Measurements from ENCODE around the gene LRRC27. TPM values are rescaled to one million over a fixed set of nuclear protein-coding genes. Genes with fewer than 3 reads are reported as not detected.
"Not testable (repeated sequence)": the region's sequence is repeated elsewhere in the genome, so short reads cannot be mapped to it uniquely, and the experiment has no call there.

Gene LRRC27
- total and polyA plus RNA-seq, 5 donors from 2014 or later = 0.67 to 3.3 (median 2.5) TPM

DNA sequence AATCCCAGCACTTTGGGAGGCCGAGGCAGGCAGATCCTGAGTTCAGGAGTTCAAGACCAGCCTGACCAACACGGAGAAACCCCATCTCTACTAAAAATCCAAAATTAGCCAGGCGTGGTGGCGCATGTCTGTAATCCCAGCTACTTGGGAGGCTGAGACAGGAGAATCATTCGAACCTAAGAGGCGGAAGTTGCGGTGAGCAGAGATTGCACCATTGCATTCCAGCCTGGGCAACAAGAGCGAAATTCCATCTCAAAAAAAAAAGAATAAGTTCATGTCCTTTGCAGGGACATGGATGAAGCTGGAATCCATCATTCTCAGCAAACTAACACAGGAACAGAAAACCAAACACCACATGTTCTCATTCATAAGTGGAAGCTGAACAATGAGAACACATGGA lies 17.1 kb upstream of the LRRC27 start:
- H3K36me3 Mint-ChIP-seq; H3K4me3 ChIP-seq (ENCODE audit: low read depth, low read length); H3K9me3 Mint-ChIP-seq; H3K4me1 ChIP-seq (ENCODE audit: control insufficient read depth, insufficient read depth, low read length, poor library complexity, severe bottlenecking); H3K4me1 Mint-ChIP-seq; H3K27ac ChIP-seq (ENCODE audit: insufficient read depth, low read length, poor library complexity, severe bottlenecking); H3K27me3 Mint-ChIP-seq; DNase-seq; H3K9me3 ChIP-seq (ENCODE audit: control insufficient read depth in 2 of 2, low read length in 2 of 2); H3K36me3 ChIP-seq (ENCODE audit: control insufficient read depth, insufficient read depth, low read length); H3K4me3 Mint-ChIP-seq; H3K27me3 ChIP-seq (ENCODE audit: control insufficient read depth, insufficient read depth, low read length); ATAC-seq (ENCODE audit: low read depth in 2 of 2); H3K27ac Mint-ChIP-seq: not testable (repeated sequence)

DNA sequence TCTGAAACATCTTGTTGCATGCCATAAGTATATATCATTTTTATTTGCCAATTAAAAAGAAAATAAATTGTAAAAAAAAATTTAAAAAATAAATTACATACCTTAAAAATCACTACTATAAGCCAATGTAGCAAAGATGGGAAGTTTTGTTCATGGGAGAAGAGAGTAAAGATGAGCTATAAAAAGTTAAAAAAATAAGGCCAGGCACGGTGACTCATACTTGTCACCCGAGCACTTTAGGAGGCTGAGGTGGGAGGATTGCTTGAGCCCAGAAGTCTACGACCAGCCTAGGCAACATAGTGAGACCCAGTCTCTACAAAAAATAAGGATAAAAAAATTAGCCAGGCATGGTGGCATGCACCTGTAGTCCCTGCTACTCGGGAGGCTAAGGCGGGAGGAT lies 15.9 kb upstream of the LRRC27 start:
- H3K4me1 ChIP-seq (ENCODE audit: control insufficient read depth, insufficient read depth, low read length, poor library complexity, severe bottlenecking) = no peaks in the 10 kb centered on the region
- ATAC-seq (ENCODE audit: low read depth in 2 of 2) (no peak), DNase-seq (no peak)
- no peak overlapping the region for H3K27ac ChIP-seq (ENCODE audit: insufficient read depth, low read length, poor library complexity, severe bottlenecking)
- peaks cover 7% of the 10 kb centered on the region for H3K27me3 Mint-ChIP-seq
- no peaks in the 10 kb centered on the region for H3K27me3 ChIP-seq (ENCODE audit: control insufficient read depth, insufficient read depth, low read length)
- H3K9me3 Mint-ChIP-seq = peaks cover 0 to 2% (median 0%) of the 10 kb centered on the region in 7 donors
- no peaks in the 10 kb centered on the region for H3K36me3 ChIP-seq (ENCODE audit: control insufficient read depth, insufficient read depth, low read length)
- H3K9me3 ChIP-seq (ENCODE audit: control insufficient read depth in 2 of 2, low read length in 2 of 2) = no peaks in the 10 kb centered on the region
- no peaks in the 10 kb centered on the region for H3K36me3 Mint-ChIP-seq
- no peak overlapping the region for H3K27ac Mint-ChIP-seq
- no peak overlapping the region for H3K4me3 ChIP-seq (ENCODE audit: low read depth, low read length)
- no peaks in the 10 kb centered on the region for H3K4me1 Mint-ChIP-seq
- H3K4me3 Mint-ChIP-seq = no peak overlapping the region

DNA sequence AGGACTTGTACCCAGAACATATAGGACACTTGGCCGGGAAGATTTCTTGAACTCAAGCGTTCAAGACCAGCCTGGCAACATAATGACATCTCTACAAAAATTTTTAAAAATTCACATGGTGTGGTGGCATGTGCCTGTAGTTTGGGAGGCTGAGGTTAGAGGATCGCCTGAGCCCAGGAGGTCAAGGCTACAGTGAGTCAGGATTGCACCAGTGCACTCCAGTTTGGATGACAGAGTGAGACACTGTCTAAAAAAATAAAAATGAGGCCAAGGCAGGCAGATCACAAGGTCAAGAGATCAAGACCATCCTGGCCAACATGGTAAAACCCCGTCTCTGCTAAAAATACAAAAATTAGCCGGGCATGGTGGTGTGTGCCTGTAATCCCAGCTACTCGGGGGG lies 14.5 kb upstream of the LRRC27 start:
- not testable (repeated sequence) for H3K4me3 ChIP-seq (ENCODE audit: low read depth, low read length); H3K4me1 Mint-ChIP-seq; H3K27me3 ChIP-seq (ENCODE audit: control insufficient read depth, insufficient read depth, low read length); ATAC-seq (ENCODE audit: low read depth in 2 of 2); H3K27ac ChIP-seq (ENCODE audit: insufficient read depth, low read length, poor library complexity, severe bottlenecking); H3K27me3 Mint-ChIP-seq; H3K4me3 Mint-ChIP-seq; H3K36me3 ChIP-seq (ENCODE audit: control insufficient read depth, insufficient read depth, low read length); H3K4me1 ChIP-seq (ENCODE audit: control insufficient read depth, insufficient read depth, low read length, poor library complexity, severe bottlenecking); H3K9me3 ChIP-seq (ENCODE audit: control insufficient read depth in 2 of 2, low read length in 2 of 2); H3K36me3 Mint-ChIP-seq; H3K9me3 Mint-ChIP-seq; H3K27ac Mint-ChIP-seq; DNase-seq

DNA sequence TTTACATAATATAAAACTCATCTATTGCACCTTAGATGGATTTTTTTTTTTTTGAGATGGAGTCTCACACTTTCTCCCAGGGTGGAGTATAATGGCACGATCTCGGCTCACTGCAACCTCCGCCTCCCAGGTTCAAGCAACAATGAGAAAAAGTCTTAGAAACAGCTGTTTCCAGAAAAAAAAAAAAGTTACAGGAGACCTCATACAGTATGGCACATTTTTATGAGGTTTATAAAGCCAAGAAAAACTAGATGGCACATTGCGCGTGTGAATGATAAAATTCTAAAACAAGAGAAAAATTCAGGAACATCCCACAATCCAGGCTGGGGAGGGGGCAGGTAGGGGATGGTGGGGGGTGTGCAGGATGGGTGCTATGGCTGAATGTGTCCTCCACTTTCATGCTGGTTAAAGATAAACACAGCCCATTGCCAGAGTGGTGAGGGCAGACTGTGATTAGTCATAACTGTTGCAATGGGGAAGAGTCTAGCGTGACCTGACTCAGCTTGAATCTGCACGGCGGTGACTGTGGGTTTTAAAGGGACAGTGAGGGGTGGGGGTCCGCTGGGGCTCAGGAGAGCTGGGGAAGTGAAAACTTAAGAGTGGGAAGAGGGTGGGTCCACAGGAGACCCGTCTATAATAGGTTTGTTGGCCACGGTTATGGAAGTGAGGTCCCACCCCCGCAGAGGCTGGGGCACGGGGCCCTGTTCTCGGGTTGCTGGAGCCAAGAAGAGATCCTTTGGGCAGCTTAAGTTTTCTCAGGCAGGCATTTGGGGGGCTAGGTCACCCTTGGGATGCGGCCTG lies 11.9 kb upstream of the LRRC27 start:
- peak in 1 of 3 donors; percentile 61 for DNase-seq
- no peak overlapping the region for H3K27ac ChIP-seq (ENCODE audit: insufficient read depth, low read length, poor library complexity, severe bottlenecking)

DNA sequence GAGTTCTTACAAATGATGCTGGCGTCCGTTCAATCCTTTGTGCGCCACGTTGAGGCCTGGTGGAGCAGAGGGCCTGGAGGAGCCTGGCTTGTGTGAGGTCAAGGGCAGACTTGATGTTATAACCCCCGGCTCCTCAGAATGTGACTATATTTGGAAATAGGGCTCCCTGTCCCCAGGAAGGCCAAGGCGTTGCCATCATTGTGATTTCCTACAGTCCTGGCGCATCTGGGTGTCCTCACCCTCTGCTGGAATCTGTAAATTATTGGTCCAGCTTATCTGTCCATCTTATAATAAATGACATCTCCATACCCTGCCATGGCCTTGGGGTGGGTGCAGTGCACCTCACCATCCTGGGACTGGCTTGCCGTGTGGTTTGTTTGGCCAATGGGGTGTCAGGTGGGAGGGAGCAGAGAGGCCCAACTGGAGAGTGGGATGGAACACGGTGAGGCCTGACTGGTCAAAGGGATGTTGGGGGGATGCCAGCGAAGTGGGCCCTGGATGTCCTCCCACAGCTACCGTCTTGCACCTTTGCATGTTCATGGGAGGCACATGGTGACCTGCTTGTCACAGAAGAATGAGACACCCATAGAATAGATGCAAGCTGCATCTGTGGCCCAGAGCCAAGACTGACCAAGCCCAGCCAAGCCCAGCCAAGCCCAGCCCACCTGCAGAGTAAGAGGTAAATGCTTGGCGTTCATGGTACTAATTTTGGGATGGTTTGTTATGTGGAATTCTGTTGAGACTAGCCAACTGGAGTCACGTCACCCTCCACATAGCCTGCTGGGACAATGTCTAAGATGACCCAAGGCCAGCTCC lies 11.1 kb upstream of the LRRC27 start:
- Mint-ChIP-seq H3K36me3 (peaks cover 11% of the 10 kb centered on the region), H3K27me3 (no peaks in the 10 kb centered on the region), H3K27ac (no peak overlapping the region), H3K9me3 (peaks cover 0 to 7% (median 0%) of the 10 kb centered on the region in 7 donors), H3K4me1 (peaks cover 8 to 9% (median 8%) of the 10 kb centered on the region in 4 donors), H3K4me3 (peak overlapping the region in 1 of 4 donors; percentile 53)
- no peak overlapping the region for H3K4me3 ChIP-seq (ENCODE audit: low read depth, low read length)
- DNase-seq (no peak), ATAC-seq (ENCODE audit: low read depth in 2 of 2) (no peak)
- H3K9me3 ChIP-seq (ENCODE audit: control insufficient read depth in 2 of 2, low read length in 2 of 2) = no peaks in the 10 kb centered on the region
- H3K36me3 ChIP-seq (ENCODE audit: control insufficient read depth, insufficient read depth, low read length) = no peaks in the 10 kb centered on the region
- no peaks in the 10 kb centered on the region for H3K4me1 ChIP-seq (ENCODE audit: control insufficient read depth, insufficient read depth, low read length, poor library complexity, severe bottlenecking)
- no peak overlapping the region for H3K27ac ChIP-seq (ENCODE audit: insufficient read depth, low read length, poor library complexity, severe bottlenecking)
- no peaks in the 10 kb centered on the region for H3K27me3 ChIP-seq (ENCODE audit: control insufficient read depth, insufficient read depth, low read length)

More for the DNA sequence above, 11.9 kb upstream of the LRRC27 start:
- Mint-ChIP-seq H3K4me3 (peak overlapping the region in 1 of 4 donors; percentile 53), H3K4me1 (peaks cover 6 to 8% (median 7%) of the 10 kb centered on the region in 4 donors), H3K9me3 (peaks cover 0 to 6% (median 0%) of the 10 kb centered on the region in 7 donors), H3K27ac (peak overlapping the region in 1 of 3 donors; percentile 74), H3K27me3 (no peaks in the 10 kb centered on the region), H3K36me3 (peaks cover 9% of the 10 kb centered on the region)
- Histone ChIP-seq H3K9me3 (ENCODE audit: control insufficient read depth in 2 of 2, low read length in 2 of 2) (no peaks in the 10 kb centered on the region), H3K27me3 (ENCODE audit: control insufficient read depth, insufficient read depth, low read length) (no peaks in the 10 kb centered on the region), H3K4me1 (ENCODE audit: control insufficient read depth, insufficient read depth, low read length, poor library complexity, severe bottlenecking) (no peaks in the 10 kb centered on the region), H3K36me3 (ENCODE audit: control insufficient read depth, insufficient read depth, low read length) (no peaks in the 10 kb centered on the region), H3K4me3 (ENCODE audit: low read depth, low read length) (no peak overlapping the region)
- ATAC-seq (ENCODE audit: low read depth in 2 of 2) = peak; percentile 50 to 62

DNA sequence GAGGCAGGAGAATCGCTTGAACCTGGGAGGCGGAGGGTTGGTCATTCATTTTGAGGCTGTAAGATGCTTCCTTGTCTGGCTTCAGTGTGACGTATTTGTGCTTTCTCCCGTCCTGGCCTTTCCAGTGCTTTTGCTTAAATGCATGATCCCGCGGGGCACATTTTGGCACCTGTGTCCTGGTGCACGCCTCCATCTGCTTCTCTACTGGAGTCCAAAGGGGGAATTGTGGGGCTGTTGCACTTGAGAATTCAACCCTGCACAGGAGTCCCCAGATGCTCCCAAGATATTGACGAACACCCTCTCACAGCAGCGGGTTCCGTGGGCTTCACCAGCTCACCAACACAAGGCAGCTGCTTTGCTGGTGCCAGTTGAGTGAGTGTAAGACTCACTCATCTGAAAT lies 10.3 kb upstream of the LRRC27 start:
- Histone ChIP-seq H3K4me3 (ENCODE audit: low read depth, low read length) (no peak overlapping the region), H3K27me3 (ENCODE audit: control insufficient read depth, insufficient read depth, low read length) (no peaks in the 10 kb centered on the region), H3K9me3 (ENCODE audit: control insufficient read depth in 2 of 2, low read length in 2 of 2) (no peaks in the 10 kb centered on the region), H3K36me3 (ENCODE audit: control insufficient read depth, insufficient read depth, low read length) (no peaks in the 10 kb centered on the region), H3K4me1 (ENCODE audit: control insufficient read depth, insufficient read depth, low read length, poor library complexity, severe bottlenecking) (peaks cover 3% of the 10 kb centered on the region), H3K27ac (ENCODE audit: insufficient read depth, low read length, poor library complexity, severe bottlenecking) (no peak overlapping the region)
- peaks cover 0 to 7% (median 0%) of the 10 kb centered on the region in 7 donors for H3K9me3 Mint-ChIP-seq
- ATAC-seq (ENCODE audit: low read depth in 2 of 2) (no peak), DNase-seq (no peak)
- H3K27me3 Mint-ChIP-seq = no peaks in the 10 kb centered on the region
- H3K36me3 Mint-ChIP-seq = peaks cover 19% of the 10 kb centered on the region
- no peak overlapping the region for H3K27ac Mint-ChIP-seq
- no peak overlapping the region for H3K4me3 Mint-ChIP-seq
- peaks cover 8 to 14% (median 11%) of the 10 kb centered on the region in 4 donors for H3K4me1 Mint-ChIP-seq

DNA sequence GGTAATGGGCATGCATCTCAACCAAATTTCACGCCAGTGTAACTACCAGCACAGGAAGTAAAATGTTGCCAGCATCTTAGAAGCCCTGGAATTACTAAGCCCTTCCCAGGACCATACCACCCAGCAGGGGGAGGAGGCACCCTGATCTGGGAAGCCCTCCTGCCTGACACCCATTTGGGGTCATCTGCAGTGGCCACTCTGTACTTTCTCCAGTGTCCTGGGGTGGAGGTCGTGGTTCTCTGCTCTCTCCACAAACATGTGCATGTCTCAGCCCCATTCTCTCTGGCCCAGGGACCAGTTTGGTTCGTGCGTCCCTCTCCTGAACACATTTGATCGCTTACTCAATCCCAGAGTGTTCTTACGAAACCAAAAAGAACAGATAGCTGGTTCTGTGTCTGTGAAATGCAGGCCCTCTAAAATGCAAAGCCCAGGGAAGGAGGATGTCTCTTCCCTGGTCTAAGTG lies 9.4 kb upstream of the LRRC27 start:
- no peak for DNase-seq
- no peaks in the 10 kb centered on the region for H3K27me3 ChIP-seq (ENCODE audit: control insufficient read depth, insufficient read depth, low read length)
- no peak overlapping the region for H3K4me3 ChIP-seq (ENCODE audit: low read depth, low read length)
- no peak overlapping the region for H3K27ac ChIP-seq (ENCODE audit: insufficient read depth, low read length, poor library complexity, severe bottlenecking)
- Mint-ChIP-seq H3K27me3 (no peaks in the 10 kb centered on the region), H3K9me3 (peaks cover 0 to 7% (median 0%) of the 10 kb centered on the region in 7 donors), H3K4me1 (peaks cover 8 to 21% (median 17%) of the 10 kb centered on the region in 4 donors), H3K4me3 (no peak overlapping the region), H3K27ac (peak overlapping the region in 1 of 3 donors; percentile 32), H3K36me3 (peaks cover 25% of the 10 kb centered on the region)
- no peak for ATAC-seq (ENCODE audit: low read depth in 2 of 2)
- H3K4me1 ChIP-seq (ENCODE audit: control insufficient read depth, insufficient read depth, low read length, poor library complexity, severe bottlenecking) = peaks cover 3% of the 10 kb centered on the region
- no peaks in the 10 kb centered on the region for H3K9me3 ChIP-seq (ENCODE audit: control insufficient read depth in 2 of 2, low read length in 2 of 2)
- H3K36me3 ChIP-seq (ENCODE audit: control insufficient read depth, insufficient read depth, low read length) = no peaks in the 10 kb centered on the region
